IMR-90 (cell line): Measurements from ENCODE around the gene PLCB2. TPM values are rescaled to one million over a fixed set of nuclear protein-coding genes. Genes with fewer than 3 reads are reported as not detected.

Source experiments
- ATAC-seq: fragments of 200-7000 bp; cut with Tn5 transposase; 2 replicates; pipeline ENCODE4 v1.9.1; 2020; ENCODE audit warnings: low read depth, mild to moderate bottlenecking, moderate library complexity
- BruUV-seq: library from RNA; stranded (reverse); fragments of 400-500 nt; replicated peaks from 2 replicates; lab custom pipeline; 2021; lab: Mats Ljungman, UMichigan
- CTCF ChIA-PET: fragments of 300-600 bp; formaldehyde crosslinking; extraction: SDS; loops from one replicate; lab custom pipeline; 2021; ENCODE audit warnings: antibody characterized with exemption; lab: Yijun Ruan, JAX
- POLR2A ChIA-PET: fragments of 300-600 bp; sonication (Branson Sonifier 250); formaldehyde crosslinking; loops from one replicate; lab custom pipeline; 2022; ENCODE audit warnings: antibody characterized with exemption; ENCODE audit not compliant: unreplicated experiment; lab: Charles Lee
- DNase-seq: peaks from one replicate; pipeline ENCODE4 v3.0.0; 2013
- H2AFZ ChIP-seq: replicated peaks from 2 replicates; pipeline ENCODE3; 2013; ENCODE audit warnings: low read length, mild to moderate bottlenecking; ENCODE audit not compliant: poor library complexity
- H2AK5ac ChIP-seq: 2 replicates; pipeline ENCODE4 v1.6.1; 2013; ENCODE audit warnings: low read depth, low read length, inconsistent platforms
- H2AK9ac ChIP-seq: replicated peaks from 2 replicates; pipeline ENCODE3; 2013; ENCODE audit warnings: mild to moderate bottlenecking, low read depth, low read length, moderate library complexity; ENCODE audit not compliant: poor library complexity
- H2BK120ac ChIP-seq: 2 replicates; pipeline ENCODE4 v1.6.1; 2013; ENCODE audit warnings: low read depth, low read length, inconsistent platforms
- H2BK15ac ChIP-seq: 3 replicates; pipeline ENCODE4 v1.6.1; 2013; ENCODE audit warnings: low read depth, low read length, inconsistent platforms
- H2BK20ac ChIP-seq: 2 replicates; pipeline ENCODE4 v1.6.1; 2013; ENCODE audit warnings: low read depth, mild to moderate bottlenecking, inconsistent platforms, low read length, moderate library complexity
- H2BK5ac ChIP-seq: 2 replicates; pipeline ENCODE4 v1.6.1; 2013; ENCODE audit warnings: mild to moderate bottlenecking, low read depth, low read length, inconsistent platforms; ENCODE audit not compliant: poor library complexity, severe bottlenecking
- H3K14ac ChIP-seq: replicated peaks from 2 replicates; pipeline ENCODE4 v1.6.1; 2013; ENCODE audit warnings: low read depth, low read length, inconsistent platforms
- H3K18ac ChIP-seq: 2 replicates; pipeline ENCODE4 v1.6.1; 2013; ENCODE audit warnings: low read depth, low read length, control low read depth
- H3K23ac ChIP-seq: 2 replicates; pipeline ENCODE4 v1.6.1; 2013; ENCODE audit warnings: low read depth, low read length, inconsistent platforms
- H3K27ac ChIP-seq: 2 replicates; pipeline ENCODE4 v1.5.1; 2013; ENCODE audit warnings: mild to moderate bottlenecking, control low read depth, low read length; ENCODE audit not compliant: insufficient read depth
- H3K27me3 ChIP-seq: 2 replicates; pipeline ENCODE4 v1.6.1; 2013; ENCODE audit warnings: low read length; ENCODE audit not compliant: control insufficient read depth, insufficient read depth
- H3K36me3 ChIP-seq: 2 replicates; pipeline ENCODE4 v1.6.1; 2013; ENCODE audit warnings: low read length, mixed read lengths; ENCODE audit not compliant: control insufficient read depth, insufficient read depth
- H3K4ac ChIP-seq: 2 replicates; pipeline ENCODE4 v1.6.1; 2013; ENCODE audit warnings: low read depth, low read length, inconsistent platforms
- H3K4me1 ChIP-seq: 2 replicates; pipeline ENCODE4 v1.6.1; 2013; ENCODE audit warnings: low read length, mixed read lengths; ENCODE audit not compliant: control insufficient read depth, insufficient read depth
- H3K4me2 ChIP-seq: 2 replicates; pipeline ENCODE4 v1.6.1; 2013; ENCODE audit warnings: low read depth, mild to moderate bottlenecking, control low read depth, low read length, moderate library complexity
- H3K4me3 ChIP-seq: 2 replicates; pipeline ENCODE4 v1.5.1; 2013; ENCODE audit warnings: low read depth, mild to moderate bottlenecking, control low read depth, low read length, moderate library complexity; ENCODE audit not compliant: insufficient read depth
- H3K56ac ChIP-seq: 2 replicates; pipeline ENCODE4 v1.6.1; 2013; ENCODE audit warnings: low read length, inconsistent platforms; ENCODE audit not compliant: insufficient read depth; ENCODE audit errors: extremely low read depth
- H3K79me1 ChIP-seq, 2 experiments: 2 replicates each; pipeline ENCODE4 v1.6.1; 2013; ENCODE audit warnings: low read length in 2 of 2, inconsistent platforms in 1 of 2, low read depth in 1 of 2
- H3K9ac ChIP-seq: 2 replicates; pipeline ENCODE4 v1.6.1; 2013; ENCODE audit warnings: low read depth, low read length, control low read depth
- H3K9me1 ChIP-seq: 2 replicates; pipeline ENCODE4 v1.6.1; 2013; ENCODE audit warnings: low read length, inconsistent platforms; ENCODE audit not compliant: insufficient read depth
- H3K9me3 ChIP-seq: 2 replicates; pipeline ENCODE4 v1.6.1; 2013; ENCODE audit warnings: low read length; ENCODE audit not compliant: control insufficient read depth, insufficient read depth
- H4K20me1 ChIP-seq: 2 replicates; pipeline ENCODE4 v1.6.1; 2013; ENCODE audit warnings: low read length, inconsistent platforms; ENCODE audit not compliant: insufficient read depth
- H4K5ac ChIP-seq: 2 replicates; pipeline ENCODE4 v1.6.1; 2013; ENCODE audit warnings: mild to moderate bottlenecking, low read depth, low read length, control low read depth
- H4K8ac ChIP-seq, 2 experiments: 2 replicates each; pipeline ENCODE4 v1.6.1; 2013; ENCODE audit warnings: low read depth in 2 of 2, low read length in 2 of 2, control low read depth in 1 of 2, inconsistent platforms in 1 of 2
- H4K91ac ChIP-seq: 2 replicates; pipeline ENCODE4 v1.6.1; 2013; ENCODE audit warnings: low read depth, low read length, inconsistent platforms; ENCODE audit not compliant: insufficient read depth
- BHLHE40 ChIP-seq: fragments of 150-350 bp; IDR thresholded peaks from 2 replicates; pipeline ENCODE4 v1.6.1; 2016; ENCODE audit warnings: mild to moderate bottlenecking, low read depth, low read length
- CEBPB ChIP-seq: IDR thresholded peaks from 2 replicates; pipeline ENCODE4 v1.6.1; 2012; ENCODE audit warnings: low read depth, low read length, improper control_type of control experiment
- CHD1 ChIP-seq: IDR thresholded peaks from 2 replicates; pipeline ENCODE4 v1.6.1; 2012; ENCODE audit warnings: low read depth, low read length, improper control_type of control experiment
- FOS ChIP-seq: fragments of 150-350 bp; IDR thresholded peaks from 2 replicates; pipeline ENCODE4 v1.6.1; 2016; ENCODE audit warnings: low read depth, low read length
- MAFK ChIP-seq: IDR thresholded peaks from 2 replicates; pipeline ENCODE4 v1.6.1; 2012; ENCODE audit warnings: low read depth, low read length, improper control_type of control experiment
- MAZ ChIP-seq: IDR thresholded peaks from 2 replicates; pipeline ENCODE4 v1.6.1; 2012; ENCODE audit warnings: low read depth, mild to moderate bottlenecking, low read length, improper control_type of control experiment, moderate library complexity, borderline replicate concordance
- NFE2L2 ChIP-seq: fragments of 150-350 bp; IDR thresholded peaks from 2 replicates; pipeline ENCODE4 v1.6.1; 2016; ENCODE audit warnings: low read depth, mild to moderate bottlenecking, low read length
- POLR2A ChIP-seq: IDR thresholded peaks from 2 replicates; pipeline ENCODE4 v1.6.1; 2012; ENCODE audit warnings: mild to moderate bottlenecking, low read depth, low read length
- RAD21 ChIP-seq: IDR thresholded peaks from 2 replicates; pipeline ENCODE4 v1.6.1; 2012; ENCODE audit warnings: low read length, improper control_type of control experiment
- RCOR1 ChIP-seq: IDR thresholded peaks from 2 replicates; pipeline ENCODE4 v1.6.1; 2012; ENCODE audit warnings: mild to moderate bottlenecking, low read length, improper control_type of control experiment; ENCODE audit not compliant: insufficient replicate concordance
- RFX5 ChIP-seq: IDR thresholded peaks from 2 replicates; pipeline ENCODE4 v1.8.0; 2012; ENCODE audit warnings: low read depth, mild to moderate bottlenecking, low read length, moderate library complexity
- SMC3 ChIP-seq: fragments of 150-350 bp; IDR thresholded peaks from 2 replicates; pipeline ENCODE4 v1.6.1; 2016; ENCODE audit warnings: low read depth, mild to moderate bottlenecking, antibody characterized with exemption, low read length, moderate library complexity
- USF2 ChIP-seq: fragments of 150-350 bp; IDR thresholded peaks from 2 replicates; pipeline ENCODE4 v1.6.1; 2017; ENCODE audit warnings: mild to moderate bottlenecking, antibody characterized with exemption, low read length, low read depth
- WGBS, 2 experiments: methylation state at CpG; one replicate each; pipeline versions ENCODE4 v1.1.5 to v1.1.7; 2013; ENCODE audit warnings: missing lambda C conversion rate in 2 of 2; ENCODE audit not compliant: insufficient read length in 1 of 2; ENCODE audit errors: extremely low coverage in 2 of 2; 5-methylcytosine and 5-hydroxymethylcytosine counted together
- dilution Hi-C: fragments of 300-500 bp; cut with HindIII; formaldehyde crosslinking; loops from one replicate; pipeline ENCODE4 v1.14.3; 2018; ENCODE audit warnings: low sequenced_read_pairs; ENCODE audit not compliant: unreplicated experiment
- in situ Hi-C: fragments of 300-500 bp; cut with MboI; formaldehyde crosslinking; loops from 3 replicates; pipeline ENCODE4 v1.14.3; 2019; ENCODE audit warnings: low sequenced_read_pairs, inconsistent platforms, mixed read lengths
- intact Hi-C: fragments of 100-400 bp; cut with micrococcal nuclease; formaldehyde crosslinking; loops from 2 replicates; pipeline ENCODE4 v1.10.0; 2022
- polyA plus RNA-seq, 3 experiments: library from polyadenylated mRNA; depleted of rRNA; stranded (reverse); fragments of >200 nt; gene quantifications; 2 replicates each; pipeline ENCODE4 v1.2.3, GENCODE V29; 2012; ENCODE audit warnings: low replicate concordance in 1 of 3
- total RNA-seq: library from RNA; depleted of rRNA; stranded (reverse); fragments of >200 nt; gene quantifications from 2 replicates; pipeline ENCODE4 v1.2.3, GENCODE V29; 2012
- TF ChIP-seq, protein P1 (sequence below): conservative IDR thresholded peaks from 2 replicates; pipeline ENCODE4 v1.5.1; 2012; ENCODE audit warnings: mild to moderate bottlenecking, low read depth, low read length, improper control_type of control experiment
- TF ChIP-seq, protein P2 (sequence below): fragments of 150-350 bp; IDR thresholded peaks from 2 replicates; pipeline ENCODE4 v1.6.1; 2016; ENCODE audit warnings: low read depth, mild to moderate bottlenecking, low read length, moderate library complexity, borderline replicate concordance

The PLCB2 gene
- total and polyA plus RNA-seq, 2 of the 4 experiments (the other 2 are of a cell fraction): 0.18 to 1.4 TPM

- Histone ChIP-seq H2AFZ (peak overlapping the region; percentile 82), H3K4me1 (peaks cover 24% of the 10 kb centered on the region), H3K18ac (no peak overlapping the region), H3K36me3 (no peaks in the 10 kb centered on the region), H3K23ac (no peak overlapping the region), H3K9ac (no peak overlapping the region), H2BK20ac (peak overlapping the region; percentile 53; the same call in 1 of the 2 replicates), H4K5ac (peak overlapping the region; percentile 14; the same call in 1 of the 2 replicates), H3K27ac (peak overlapping the region; percentile 85; the same call in 1 of the 2 replicates), H2AK5ac (peak overlapping the region; percentile 95), H3K9me3 (no peaks in the 10 kb centered on the region), H3K4me2 (no peak overlapping the region), H2BK120ac (peak overlapping the region; percentile 94; the same call in 1 of the 2 replicates), H2BK5ac (peak overlapping the region; percentile 96), H2AK9ac (peak overlapping the region; percentile 28), H3K4ac (peak overlapping the region; percentile 98), H4K20me1 (no peaks in the 10 kb centered on the region), H3K56ac (no peak overlapping the region), H3K9me1 (peaks cover 15% of the 10 kb centered on the region), H3K14ac (no peak overlapping the region; the same call in 1 of the 2 replicates), H3K27me3 (no peaks in the 10 kb centered on the region), H3K4me3 (no peak overlapping the region), H3K79me1 (peaks cover 5 to 14% of the 10 kb centered on the region in 2 experiments; a peak in 3 of 4 replicates), H4K8ac (peak overlapping the region in 1 of 2 experiments; percentile 86; a peak in 2 of 4 replicates), H4K91ac (peak overlapping the region; percentile 97; the same call in 1 of the 2 replicates), H2BK15ac (peak overlapping the region; percentile 69; the same call in 1 of the 3 replicates)
- BruUV-seq: no TSS peak
- ATAC-seq: peak; percentile 18
- WGBS, 2 experiments: 74% methylated on average over 6 of the region's 15 CpGs; no CpG with 5 or more reads in 1 of the 2 experiments
- POLR2A ChIA-PET: interaction anchor here (0.6 kb wide), 1 partner anchor 11 kb away, joined by 3 read pairs; no protein-coding TSS in a partner anchor
- CTCF ChIA-PET: interaction anchor here (0.6 to 2.8 kb wide), 11 partner anchors 10 to 119 kb away, joined by 3 to 15 read pairs (median 4); partner anchors contain the start of gene INAFM2
- dilution Hi-C loops (no loop called here), intact Hi-C loops (loop anchor here (1.0 kb wide), 1 partner anchor 78 kb away; no protein-coding TSS in a partner anchor), in situ Hi-C loops (no loop called here)
- peak; percentile 69 for DNase-seq
- TF ChIP-seq, protein P1, sequence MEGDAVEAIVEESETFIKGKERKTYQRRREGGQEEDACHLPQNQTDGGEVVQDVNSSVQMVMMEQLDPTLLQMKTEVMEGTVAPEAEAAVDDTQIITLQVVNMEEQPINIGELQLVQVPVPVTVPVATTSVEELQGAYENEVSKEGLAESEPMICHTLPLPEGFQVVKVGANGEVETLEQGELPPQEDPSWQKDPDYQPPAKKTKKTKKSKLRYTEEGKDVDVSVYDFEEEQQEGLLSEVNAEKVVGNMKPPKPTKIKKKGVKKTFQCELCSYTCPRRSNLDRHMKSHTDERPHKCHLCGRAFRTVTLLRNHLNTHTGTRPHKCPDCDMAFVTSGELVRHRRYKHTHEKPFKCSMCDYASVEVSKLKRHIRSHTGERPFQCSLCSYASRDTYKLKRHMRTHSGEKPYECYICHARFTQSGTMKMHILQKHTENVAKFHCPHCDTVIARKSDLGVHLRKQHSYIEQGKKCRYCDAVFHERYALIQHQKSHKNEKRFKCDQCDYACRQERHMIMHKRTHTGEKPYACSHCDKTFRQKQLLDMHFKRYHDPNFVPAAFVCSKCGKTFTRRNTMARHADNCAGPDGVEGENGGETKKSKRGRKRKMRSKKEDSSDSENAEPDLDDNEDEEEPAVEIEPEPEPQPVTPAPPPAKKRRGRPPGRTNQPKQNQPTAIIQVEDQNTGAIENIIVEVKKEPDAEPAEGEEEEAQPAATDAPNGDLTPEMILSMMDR: peak; percentile 80
- TF ChIP-seq FOS (no peak), RFX5 (no peak), MAZ (peak; percentile 41; the same call in 1 of the 2 replicates), CHD1 (no peak), BHLHE40 (no peak), USF2 (no peak), RCOR1 (no peak), POLR2A (no peak), MAFK (no peak), CEBPB (no peak), NFE2L2 (no peak), SMC3 (peak; percentile 52), RAD21 (peak; percentile 71)
- TF ChIP-seq, protein P2, sequence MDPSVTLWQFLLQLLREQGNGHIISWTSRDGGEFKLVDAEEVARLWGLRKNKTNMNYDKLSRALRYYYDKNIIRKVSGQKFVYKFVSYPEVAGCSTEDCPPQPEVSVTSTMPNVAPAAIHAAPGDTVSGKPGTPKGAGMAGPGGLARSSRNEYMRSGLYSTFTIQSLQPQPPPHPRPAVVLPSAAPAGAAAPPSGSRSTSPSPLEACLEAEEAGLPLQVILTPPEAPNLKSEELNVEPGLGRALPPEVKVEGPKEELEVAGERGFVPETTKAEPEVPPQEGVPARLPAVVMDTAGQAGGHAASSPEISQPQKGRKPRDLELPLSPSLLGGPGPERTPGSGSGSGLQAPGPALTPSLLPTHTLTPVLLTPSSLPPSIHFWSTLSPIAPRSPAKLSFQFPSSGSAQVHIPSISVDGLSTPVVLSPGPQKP: no peak
Measured at GRCh38 chr15:40344631-40345120, 36.9 kb upstream of the PLCB2 start.
